K562 (cell line): ENCODE measurements around the gene VARS1. TPM values are rescaled to one million over a fixed set of nuclear protein-coding genes. Genes with fewer than 3 reads are reported as not detected.
A peak's percentile ranks its signal among the peaks of the same experiment; 100 is the strongest.

Experiments used
- BCL6 ChIP-seq: fragments of 250-450 bp; sonication (Bioruptor Pico); IDR thresholded peaks from 2 replicates; pipeline ENCODE4 v1.4.0; 2020
- CBX5 ChIP-seq: IDR thresholded peaks from 2 replicates; pipeline ENCODE4 v1.6.1; 2014; ENCODE audit warnings: low read depth, borderline replicate concordance
- ERF ChIP-seq: fragments of 450-650 bp; formaldehyde crosslinking; IDR thresholded peaks from 2 replicates; pipeline ENCODE4 v1.4.0; 2020; ENCODE audit warnings: mild to moderate bottlenecking, mixed read lengths
- KLF13 ChIP-seq: fragments of 450-650 bp; IDR thresholded peaks from 2 replicates; pipeline ENCODE4 v1.6.1; 2016; ENCODE audit warnings: missing genetic modification characterization, low read depth, mild to moderate bottlenecking, missing compliant biosample characterization, moderate library complexity, borderline replicate concordance
- MAFF ChIP-seq: IDR thresholded peaks from 2 replicates; pipeline ENCODE4 v1.6.1; 2012; ENCODE audit warnings: low read length, improper control_type of control experiment
- PHTF2 ChIP-seq: fragments of 250-450 bp; sonication (Bioruptor Pico); IDR thresholded peaks from 2 replicates; pipeline ENCODE4 v1.5.0; 2021; ENCODE audit warnings: mild to moderate bottlenecking
- POLR2AphosphoS5 ChIP-seq: IDR thresholded peaks from 2 replicates; pipeline ENCODE4 v1.6.1; 2011; ENCODE audit warnings: mild to moderate bottlenecking, low read depth, low read length, moderate library complexity; ENCODE audit not compliant: control insufficient read depth, insufficient read depth
- SAP30 ChIP-seq: fragments of 200-600 bp; sonication (generic); IDR thresholded peaks from 2 replicates; pipeline ENCODE4 v1.6.1; 2012; ENCODE audit warnings: borderline replicate concordance, low read depth, mild to moderate bottlenecking, moderate library complexity, low read length, control low read depth, inconsistent platforms; ENCODE audit not compliant: insufficient read depth, poor library complexity, severe bottlenecking
- STAG1 ChIP-seq: sonication (generic); formaldehyde crosslinking; IDR thresholded peaks from 2 replicates; pipeline ENCODE4 v1.5.0; 2020; ENCODE audit warnings: missing genetic modification reagents, borderline replicate concordance
- ZNF23 ChIP-seq: fragments of 250-450 bp; sonication (Bioruptor Pico); IDR thresholded peaks from 2 replicates; pipeline ENCODE4 v1.4.0; 2020; ENCODE audit warnings: mild to moderate bottlenecking
- ZNF695 ChIP-seq: fragments of 450-650 bp; formaldehyde crosslinking; IDR thresholded peaks from 2 replicates; pipeline ENCODE4 v1.4.0; 2020; ENCODE audit warnings: mild to moderate bottlenecking, moderate library complexity
- ZNF764 ChIP-seq: fragments of 250-450 bp; sonication (Bioruptor Pico); IDR thresholded peaks from 2 replicates; pipeline ENCODE4 v1.4.0; 2020; ENCODE audit warnings: low read depth, mild to moderate bottlenecking, moderate library complexity
- polyA plus RNA-seq, 8 experiments: library from polyadenylated mRNA; depleted of rRNA in 4 of 8; stranded (reverse) in 5 of 8; unstranded in 3 of 8; fragments of >200 nt; fragmentation: Nextera tagmentation in 2 of 8; fragmentation: Illumina TruSeq in 1 of 8; extraction: Ambion mirVana in 2 of 8; extraction: Trizol in 1 of 8; gene quantifications; 2 replicates each; pipeline versions ENCODE4 v1.2.1 to v1.2.3, GENCODE V29; 2011 to 2014; ENCODE audit warnings: inconsistent platforms in 1 of 8, missing spikeins in 1 of 8
- total RNA-seq, 7 experiments: library from RNA; depleted of rRNA in 6 of 7; stranded (reverse); fragments of >200 nt in 6 of 7; fragmentation: Illumina TruSeq in 2 of 7; extraction: Trizol in 2 of 7; gene quantifications; 2 replicates each; pipeline versions ENCODE4 v1.2.1 to v1.2.3, GENCODE V29; 2011 to 2021; ENCODE audit warnings: low replicate concordance in 1 of 7
- TF ChIP-seq, protein P1 (sequence below), 2 experiments: fragments of 450-650 bp; IDR thresholded peaks; 2 replicates each; pipeline ENCODE4 v1.6.1; 2016; ENCODE audit warnings: mild to moderate bottlenecking in 2 of 2, borderline replicate concordance in 1 of 2, low read depth in 1 of 2, moderate library complexity in 1 of 2
- TF ChIP-seq, protein P2 (sequence below): sonication (generic); formaldehyde crosslinking; IDR thresholded peaks from 2 replicates; pipeline ENCODE4 v1.4.0; 2020; ENCODE audit warnings: mild to moderate bottlenecking, missing genetic modification reagents
- TF ChIP-seq, protein P3 (sequence below): fragments of 250-450 bp; sonication (Bioruptor Pico); IDR thresholded peaks from 2 replicates; pipeline ENCODE4 v1.8.0; 2022; ENCODE audit warnings: moderate library complexity, mild to moderate bottlenecking, inconsistent platforms

Gene VARS1
- total and polyA plus RNA-seq, 9 of the 15 experiments (the other 6 are each of a cell fraction or from before 2014, with no cell fraction given): 2.9 to 488 (median 130) TPM

DNA sequence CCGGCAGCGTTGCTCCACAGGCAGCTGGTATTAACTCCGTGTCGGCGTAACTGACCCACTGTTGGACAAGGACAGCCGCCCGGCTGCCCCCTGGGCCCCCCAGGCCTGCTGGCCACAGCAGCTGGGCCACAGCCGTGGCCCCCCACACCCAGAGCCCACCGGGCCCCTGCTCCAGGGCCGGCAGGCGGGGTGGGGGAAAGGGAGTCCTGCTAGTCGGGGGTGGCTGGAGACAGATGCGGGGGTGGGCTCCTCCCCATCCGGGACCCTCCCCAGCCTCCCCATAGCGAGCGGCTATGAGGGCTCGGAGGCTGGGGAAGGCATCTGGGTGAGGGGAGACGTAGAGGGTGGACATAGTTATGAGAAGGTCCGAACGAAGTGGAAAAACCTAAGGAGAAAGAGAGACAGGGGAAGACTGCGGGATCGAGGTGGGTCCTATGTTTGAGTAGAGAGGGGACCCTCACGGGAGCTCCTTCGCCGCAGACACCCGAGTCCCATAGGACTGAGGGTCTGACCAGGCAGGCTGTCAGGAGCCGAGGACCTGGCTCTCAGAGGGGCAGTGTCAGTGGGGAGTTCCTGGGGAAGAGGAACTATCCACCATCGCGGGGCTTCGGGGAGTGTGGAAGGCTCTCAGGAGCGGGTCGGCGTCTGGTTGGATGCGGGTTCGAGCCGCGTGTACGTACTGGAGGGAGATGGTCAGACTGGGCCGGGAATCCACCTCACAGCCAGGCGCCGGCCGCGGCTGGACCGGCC lies 511 bp downstream of the VARS1 start (continued):
- TF ChIP-seq, protein P1, sequence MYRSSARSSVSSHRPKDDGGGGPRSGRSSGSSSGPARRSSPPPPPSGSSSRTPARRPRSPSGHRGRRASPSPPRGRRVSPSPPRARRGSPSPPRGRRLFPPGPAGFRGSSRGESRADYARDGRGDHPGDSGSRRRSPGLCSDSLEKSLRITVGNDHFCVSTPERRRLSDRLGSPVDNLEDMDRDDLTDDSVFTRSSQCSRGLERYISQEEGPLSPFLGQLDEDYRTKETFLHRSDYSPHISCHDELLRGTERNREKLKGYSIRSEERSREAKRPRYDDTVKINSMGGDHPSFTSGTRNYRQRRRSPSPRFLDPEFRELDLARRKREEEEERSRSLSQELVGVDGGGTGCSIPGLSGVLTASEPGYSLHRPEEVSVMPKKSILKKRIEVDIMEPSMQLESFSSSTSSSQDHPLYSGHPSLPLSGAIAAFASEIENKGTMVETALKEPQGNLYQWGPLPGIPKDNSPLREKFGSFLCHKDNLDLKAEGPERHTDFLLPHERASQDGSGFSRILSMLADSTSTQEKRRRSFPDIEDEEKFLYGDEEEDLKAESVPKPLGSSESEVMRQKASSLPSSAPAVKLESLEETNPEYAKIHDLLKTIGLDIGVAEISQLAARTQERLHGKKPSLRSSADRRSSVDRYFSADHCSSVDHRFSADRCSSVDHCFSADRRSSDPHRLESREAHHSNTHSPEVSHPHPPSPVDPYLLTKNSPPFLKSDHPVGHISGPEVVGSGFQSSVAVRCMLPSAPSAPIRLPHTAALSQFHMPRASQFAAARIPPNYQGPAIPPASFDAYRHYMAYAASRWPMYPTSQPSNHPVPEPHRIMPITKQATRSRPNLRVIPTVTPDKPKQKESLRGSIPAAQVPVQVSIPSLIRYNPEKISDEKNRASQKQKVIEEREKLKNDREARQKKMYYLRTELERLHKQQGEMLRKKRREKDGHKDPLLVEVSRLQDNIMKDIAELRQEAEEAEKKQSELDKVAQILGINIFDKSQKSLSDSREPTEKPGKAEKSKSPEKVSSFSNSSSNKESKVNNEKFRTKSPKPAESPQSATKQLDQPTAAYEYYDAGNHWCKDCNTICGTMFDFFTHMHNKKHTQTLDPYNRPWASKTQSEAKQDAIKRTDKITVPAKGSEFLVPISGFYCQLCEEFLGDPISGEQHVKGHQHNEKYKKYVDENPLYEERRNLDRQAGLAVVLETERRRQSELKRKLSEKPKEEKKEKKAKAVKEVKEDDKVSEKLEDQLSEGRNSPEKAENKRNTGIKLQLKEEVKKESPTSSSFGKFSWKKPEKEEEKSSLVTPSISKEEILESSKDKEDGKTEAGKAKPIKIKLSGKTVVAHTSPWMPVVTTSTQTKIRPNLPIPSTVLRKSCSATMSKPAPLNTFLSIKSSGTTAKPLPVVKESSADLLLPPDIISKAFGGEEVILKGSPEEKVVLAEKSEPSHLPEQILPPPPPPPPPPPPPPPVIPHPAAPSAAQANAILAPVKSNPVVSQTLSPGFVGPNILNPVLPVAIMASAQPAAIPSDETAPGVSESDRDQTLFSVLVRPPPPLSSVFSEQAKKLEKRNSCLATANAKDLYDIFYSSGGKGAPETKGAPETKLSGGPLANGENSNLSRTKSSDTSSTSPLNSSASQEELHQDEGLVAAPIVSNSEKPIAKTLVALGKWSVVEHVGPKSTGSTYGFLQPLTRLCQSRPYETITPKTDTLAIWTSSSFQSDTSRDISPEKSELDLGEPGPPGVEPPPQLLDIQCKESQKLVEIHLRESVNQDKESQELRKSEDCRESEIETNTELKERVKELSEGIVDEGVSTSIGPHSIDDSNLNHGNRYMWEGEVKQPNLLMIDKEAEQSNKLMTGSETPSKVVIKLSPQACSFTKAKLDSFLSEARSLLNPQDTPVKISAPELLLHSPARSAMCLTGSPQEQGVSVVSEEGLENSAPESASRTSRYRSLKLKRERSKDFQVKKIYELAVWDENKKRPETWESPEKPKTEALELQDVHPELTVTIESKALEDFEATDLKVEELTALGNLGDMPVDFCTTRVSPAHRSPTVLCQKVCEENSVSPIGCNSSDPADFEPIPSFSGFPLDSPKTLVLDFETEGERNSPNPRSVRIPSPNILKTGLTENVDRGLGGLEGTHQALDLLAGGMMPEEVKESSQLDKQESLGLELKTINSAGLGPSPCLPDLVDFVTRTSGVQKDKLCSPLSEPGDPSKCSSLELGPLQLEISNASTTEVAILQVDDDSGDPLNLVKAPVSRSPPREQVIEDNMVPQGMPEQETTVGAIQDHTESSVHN (IDR thresholded peaks at IDR 0.05; ENCODE audit: borderline replicate concordance in 1 of 2, low read depth in 1 of 2): no peak
- TF ChIP-seq MAFF (no peak), SAP30 (peak; percentile 100), KLF13 (tag) (no peak), PHTF2 (CRISPR knock-in tag) (no peak), ZNF23 (CRISPR knock-in tag) (no peak), CBX5 (no peak), ZNF764 (no peak), ZNF695 (CRISPR knock-in tag) (no peak), BCL6 (no peak), ERF (CRISPR knock-in tag) (no peak), STAG1 (CRISPR knock-in tag) (no peak), POLR2AphosphoS5 (peak; percentile 53; the same call in 1 of the 2 replicates)
- TF ChIP-seq, protein P2, sequence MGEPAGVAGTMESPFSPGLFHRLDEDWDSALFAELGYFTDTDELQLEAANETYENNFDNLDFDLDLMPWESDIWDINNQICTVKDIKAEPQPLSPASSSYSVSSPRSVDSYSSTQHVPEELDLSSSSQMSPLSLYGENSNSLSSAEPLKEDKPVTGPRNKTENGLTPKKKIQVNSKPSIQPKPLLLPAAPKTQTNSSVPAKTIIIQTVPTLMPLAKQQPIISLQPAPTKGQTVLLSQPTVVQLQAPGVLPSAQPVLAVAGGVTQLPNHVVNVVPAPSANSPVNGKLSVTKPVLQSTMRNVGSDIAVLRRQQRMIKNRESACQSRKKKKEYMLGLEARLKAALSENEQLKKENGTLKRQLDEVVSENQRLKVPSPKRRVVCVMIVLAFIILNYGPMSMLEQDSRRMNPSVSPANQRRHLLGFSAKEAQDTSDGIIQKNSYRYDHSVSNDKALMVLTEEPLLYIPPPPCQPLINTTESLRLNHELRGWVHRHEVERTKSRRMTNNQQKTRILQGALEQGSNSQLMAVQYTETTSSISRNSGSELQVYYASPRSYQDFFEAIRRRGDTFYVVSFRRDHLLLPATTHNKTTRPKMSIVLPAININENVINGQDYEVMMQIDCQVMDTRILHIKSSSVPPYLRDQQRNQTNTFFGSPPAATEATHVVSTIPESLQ: no peak; the same call in 1 of the 2 replicates
- TF ChIP-seq, protein P3, sequence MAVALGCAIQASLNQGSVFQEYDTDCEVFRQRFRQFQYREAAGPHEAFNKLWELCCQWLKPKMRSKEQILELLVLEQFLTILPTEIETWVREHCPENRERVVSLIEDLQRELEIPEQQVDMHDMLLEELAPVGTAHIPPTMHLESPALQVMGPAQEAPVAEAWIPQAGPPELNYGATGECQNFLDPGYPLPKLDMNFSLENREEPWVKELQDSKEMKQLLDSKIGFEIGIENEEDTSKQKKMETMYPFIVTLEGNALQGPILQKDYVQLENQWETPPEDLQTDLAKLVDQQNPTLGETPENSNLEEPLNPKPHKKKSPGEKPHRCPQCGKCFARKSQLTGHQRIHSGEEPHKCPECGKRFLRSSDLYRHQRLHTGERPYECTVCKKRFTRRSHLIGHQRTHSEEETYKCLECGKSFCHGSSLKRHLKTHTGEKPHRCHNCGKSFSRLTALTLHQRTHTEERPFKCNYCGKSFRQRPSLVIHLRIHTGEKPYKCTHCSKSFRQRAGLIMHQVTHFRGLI (CRISPR knock-in tag): no peak
